Germinal center (tissue), 1 donor: Measurements from ENCODE around the gene TEAD4.

Experiments
- DNase-seq: peaks from one replicate; pipeline ENCODE4 v3.0.0; 2012; ENCODE audit warnings: mixed read lengths, low spot score

Gene TEAD4

GRCh38 chr12:3002646-3003045 lies 43.4 kb downstream of the TEAD4 start:
- no peak for DNase-seq

GRCh38 chr12:3003357-3003992 lies 44.3 kb downstream of the TEAD4 start:
- no peak for DNase-seq

- no peak for DNase-seq
Measured at GRCh38 chr12:3004655-3005565, 45.7 kb downstream of the TEAD4 start.

GRCh38 chr12:3005736-3006135 lies 46.5 kb downstream of the TEAD4 start:
- no peak for DNase-seq

GRCh38 chr12:3009780-3010179 lies 50.6 kb downstream of the TEAD4 start:
- DNase-seq: no peak

GRCh38 chr12:3010214-3010930 lies 51.2 kb downstream of the TEAD4 start:
- no peak for DNase-seq

GRCh38 chr12:3012786-3013185 lies 53.6 kb downstream of the TEAD4 start:
- no peak for DNase-seq

- no peak for DNase-seq
Measured at GRCh38 chr12:3014641-3015040, 55.4 kb downstream of the TEAD4 start.

- DNase-seq: no peak
Measured at GRCh38 chr12:3015356-3015755, 56.2 kb downstream of the TEAD4 start.

GRCh38 chr12:3016191-3016590 lies 57.0 kb downstream of the TEAD4 start:
- DNase-seq: no peak

GRCh38 chr12:3017281-3017680 lies 58.1 kb downstream of the TEAD4 start:
- no peak for DNase-seq

GRCh38 chr12:3018284-3019004 lies 59.2 kb downstream of the TEAD4 start:
- no peak for DNase-seq

- DNase-seq: no peak
Measured at GRCh38 chr12:3019005-3019680, 59.9 kb downstream of the TEAD4 start.

- DNase-seq: no peak
Measured at GRCh38 chr12:3020399-3020798, 61.2 kb downstream of the TEAD4 start.

GRCh38 chr12:3020850-3021435 lies 61.7 kb downstream of the TEAD4 start:
- DNase-seq: no peak

- no peak for DNase-seq
Measured at GRCh38 chr12:3022411-3022810, 63.2 kb downstream of the TEAD4 start.

- no peak for DNase-seq
Measured at GRCh38 chr12:3022961-3023360, 63.8 kb downstream of the TEAD4 start.

GRCh38 chr12:3028108-3028507 lies 68.9 kb downstream of the TEAD4 start:
- no peak for DNase-seq

GRCh38 chr12:3030821-3031429 lies 71.7 kb downstream of the TEAD4 start:
- DNase-seq: no peak

GRCh38 chr12:3032161-3032560 lies 73.0 kb downstream of the TEAD4 start:
- no peak for DNase-seq
